GM10266 (cell line): ENCODE results near the gene FAM120A.

Experiments used
- DNase-seq: peaks from one replicate; pipeline ENCODE4 v3.0.0; 2012; ENCODE audit errors: extremely low spot score
- TF ChIP-seq, protein P1 (sequence below): IDR thresholded peaks from 2 replicates; pipeline ENCODE4 v1.5.1; 2012; ENCODE audit warnings: mild to moderate bottlenecking, low read depth; ENCODE audit not compliant: control insufficient read depth, insufficient read depth; ENCODE audit errors: missing control alignments

FAM120A gene

DNA sequence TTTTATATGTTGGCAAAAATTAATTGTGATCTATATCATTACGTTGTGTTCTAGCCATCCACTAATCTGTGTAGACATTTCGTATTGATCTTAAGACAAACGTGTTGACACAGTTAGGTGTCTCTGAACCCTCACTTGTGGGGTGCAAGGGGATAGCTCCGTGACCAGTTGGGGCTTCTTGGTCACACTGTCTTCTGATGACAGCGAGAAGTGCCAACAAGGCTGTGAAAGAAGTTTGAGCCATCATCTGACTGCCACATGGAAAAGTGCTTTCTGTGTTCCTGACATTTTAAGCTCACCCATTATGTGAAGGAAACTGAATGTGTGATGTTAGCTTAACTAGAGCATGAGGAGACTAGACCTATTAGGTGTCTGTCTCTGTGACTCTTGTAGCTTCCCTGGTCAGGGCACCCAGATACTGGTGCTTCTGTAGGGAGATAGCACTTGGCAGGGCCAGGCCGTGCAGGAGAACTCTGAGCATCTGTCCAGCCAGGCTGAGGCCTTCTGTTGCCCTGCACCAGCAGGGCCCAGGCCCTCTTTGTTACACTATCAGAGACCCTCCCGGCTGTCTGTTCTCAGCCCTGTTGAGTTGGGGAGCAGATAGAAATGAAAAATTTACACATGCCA lies 72.1 kb downstream of the FAM120A start:
- TF ChIP-seq, protein P1, sequence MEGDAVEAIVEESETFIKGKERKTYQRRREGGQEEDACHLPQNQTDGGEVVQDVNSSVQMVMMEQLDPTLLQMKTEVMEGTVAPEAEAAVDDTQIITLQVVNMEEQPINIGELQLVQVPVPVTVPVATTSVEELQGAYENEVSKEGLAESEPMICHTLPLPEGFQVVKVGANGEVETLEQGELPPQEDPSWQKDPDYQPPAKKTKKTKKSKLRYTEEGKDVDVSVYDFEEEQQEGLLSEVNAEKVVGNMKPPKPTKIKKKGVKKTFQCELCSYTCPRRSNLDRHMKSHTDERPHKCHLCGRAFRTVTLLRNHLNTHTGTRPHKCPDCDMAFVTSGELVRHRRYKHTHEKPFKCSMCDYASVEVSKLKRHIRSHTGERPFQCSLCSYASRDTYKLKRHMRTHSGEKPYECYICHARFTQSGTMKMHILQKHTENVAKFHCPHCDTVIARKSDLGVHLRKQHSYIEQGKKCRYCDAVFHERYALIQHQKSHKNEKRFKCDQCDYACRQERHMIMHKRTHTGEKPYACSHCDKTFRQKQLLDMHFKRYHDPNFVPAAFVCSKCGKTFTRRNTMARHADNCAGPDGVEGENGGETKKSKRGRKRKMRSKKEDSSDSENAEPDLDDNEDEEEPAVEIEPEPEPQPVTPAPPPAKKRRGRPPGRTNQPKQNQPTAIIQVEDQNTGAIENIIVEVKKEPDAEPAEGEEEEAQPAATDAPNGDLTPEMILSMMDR, result no peak
- no peak for DNase-seq

DNA sequence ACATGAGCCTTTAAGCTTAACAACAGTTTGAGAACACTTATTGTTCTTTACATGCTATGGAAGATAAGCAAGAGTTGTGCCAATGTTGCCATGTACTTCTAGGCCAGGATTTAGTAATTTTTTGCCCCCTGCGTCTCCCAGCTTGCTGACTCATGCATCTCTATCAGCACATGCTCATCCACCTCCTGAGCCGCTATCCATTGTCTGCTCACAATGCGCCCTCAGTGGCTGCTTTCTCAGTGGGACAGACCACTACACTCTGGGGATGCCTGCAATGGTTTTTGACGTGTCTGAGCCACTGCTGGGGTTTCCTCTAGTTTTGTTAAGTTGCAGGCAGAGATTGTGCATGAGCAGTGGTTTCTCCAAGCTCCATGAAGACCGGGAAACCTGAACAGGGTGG lies 74.0 kb downstream of the FAM120A start:
- no peak for DNase-seq
- TF ChIP-seq, protein P1, result no peak

DNA sequence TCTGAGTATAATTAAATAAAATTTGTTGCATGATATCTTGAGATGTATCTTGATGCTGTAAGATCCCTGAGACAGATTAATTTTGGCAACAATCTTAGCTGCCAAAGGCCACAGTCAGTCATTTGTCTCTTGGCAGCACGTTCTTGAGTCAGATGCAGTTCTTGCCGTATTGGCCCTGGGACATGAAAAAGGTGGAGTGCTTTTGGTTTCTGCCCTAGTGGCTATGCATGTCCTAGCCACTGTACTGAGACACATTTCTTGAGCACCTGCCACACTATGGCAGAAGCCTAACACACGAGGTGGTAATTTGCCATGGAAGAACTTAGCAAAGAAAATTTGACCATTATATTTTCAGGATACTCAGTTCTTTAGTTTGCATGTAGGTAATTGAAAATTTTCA lies 79.9 kb downstream of the FAM120A start:
- TF ChIP-seq, protein P1, result no peak
- DNase-seq, result no peak

DNA sequence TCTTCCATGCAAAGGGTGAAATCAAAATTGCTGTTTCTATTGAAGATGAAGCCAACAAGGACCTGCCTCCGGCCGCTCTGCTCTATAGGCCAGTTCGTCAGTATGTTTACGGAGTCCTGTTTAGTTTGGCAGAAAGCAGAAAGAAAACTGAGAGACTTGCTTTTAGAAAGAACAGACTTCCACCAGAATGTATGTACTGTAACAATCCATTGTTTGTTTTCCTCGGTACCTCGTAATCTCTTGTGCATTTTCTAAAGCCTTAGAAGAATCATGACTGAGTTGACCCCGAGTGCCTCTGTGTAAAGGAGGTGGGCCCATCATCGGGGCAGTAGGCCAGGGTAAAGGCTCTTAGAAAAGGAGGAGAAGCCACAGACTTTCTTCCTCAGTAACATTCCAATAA lies 80.7 kb downstream of the FAM120A start:
- TF ChIP-seq, protein P1, result no peak
- DNase-seq, result no peak

DNA sequence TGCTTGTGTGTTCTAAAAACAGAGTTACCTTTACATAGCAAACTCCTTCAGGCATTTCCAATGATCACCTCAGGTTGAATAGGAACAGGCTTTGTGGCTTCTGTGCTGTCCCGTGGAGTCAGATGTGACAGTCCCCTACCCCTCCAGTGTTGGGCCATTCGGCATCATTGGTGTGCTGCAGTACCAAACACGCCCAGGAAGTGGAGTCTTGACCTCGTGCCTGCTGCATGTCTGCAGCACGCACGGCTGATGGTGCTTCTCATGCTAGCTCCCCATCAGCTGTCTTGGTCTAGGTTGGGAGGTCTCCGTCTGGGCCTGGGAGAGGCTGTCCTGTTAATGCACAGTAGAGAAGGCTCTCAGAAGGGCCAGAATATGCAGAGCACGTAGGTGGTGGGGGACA lies 82.4 kb downstream of the FAM120A start:
- TF ChIP-seq, protein P1, result no peak
- DNase-seq, result no peak

DNA sequence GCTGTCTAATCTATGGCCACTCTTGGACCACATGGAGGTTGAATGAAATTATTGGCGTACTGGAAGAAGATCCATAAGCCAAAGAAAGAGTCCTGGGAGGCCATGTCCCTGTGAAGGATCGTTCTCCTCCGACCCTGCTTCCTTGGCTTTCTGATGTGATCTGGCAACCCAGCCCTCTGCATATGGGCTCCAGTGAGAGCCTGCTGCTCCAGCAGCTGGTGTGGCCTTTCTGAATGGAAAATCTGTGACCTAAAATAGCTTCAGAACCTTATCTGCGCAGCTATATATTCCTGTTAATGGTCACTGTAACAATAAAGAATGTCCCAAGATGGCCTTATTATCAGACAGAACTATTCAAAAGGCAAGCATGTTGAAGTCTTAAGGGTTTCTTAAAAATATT lies 84.7 kb downstream of the FAM120A start:
- DNase-seq, result no peak
- TF ChIP-seq, protein P1, result no peak

DNA sequence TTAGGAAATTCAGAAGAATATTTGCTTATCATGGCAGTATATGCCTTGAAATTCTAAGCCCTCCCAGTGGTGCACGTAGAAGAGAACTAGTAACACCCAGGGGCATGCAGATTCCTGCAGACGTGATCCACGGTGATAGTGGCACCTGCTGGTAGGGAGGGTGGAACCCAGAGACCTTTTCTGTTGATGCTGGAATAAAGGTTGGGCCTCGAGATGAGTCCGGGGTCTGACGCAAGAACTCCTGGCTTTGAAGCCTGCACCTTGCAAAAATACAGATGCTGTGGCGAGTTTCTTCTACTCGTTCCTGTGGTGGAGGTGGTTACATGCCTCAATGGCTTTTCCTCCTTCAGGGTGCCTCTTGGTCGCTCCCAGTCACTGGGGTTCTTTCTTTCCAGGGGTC lies 85.4 kb downstream of the FAM120A start:
- no peak for DNase-seq
- TF ChIP-seq, protein P1, result no peak
